ENCODE measurements around the gene KAT6B. TPM values are rescaled to one million over a fixed set of nuclear protein-coding genes. Genes with fewer than 3 reads are reported as not detected.

KAT6B gene
- total and polyA plus RNA-seq, 11 donors: 10.4 to 61.3 (median 42.9) TPM

DNA sequence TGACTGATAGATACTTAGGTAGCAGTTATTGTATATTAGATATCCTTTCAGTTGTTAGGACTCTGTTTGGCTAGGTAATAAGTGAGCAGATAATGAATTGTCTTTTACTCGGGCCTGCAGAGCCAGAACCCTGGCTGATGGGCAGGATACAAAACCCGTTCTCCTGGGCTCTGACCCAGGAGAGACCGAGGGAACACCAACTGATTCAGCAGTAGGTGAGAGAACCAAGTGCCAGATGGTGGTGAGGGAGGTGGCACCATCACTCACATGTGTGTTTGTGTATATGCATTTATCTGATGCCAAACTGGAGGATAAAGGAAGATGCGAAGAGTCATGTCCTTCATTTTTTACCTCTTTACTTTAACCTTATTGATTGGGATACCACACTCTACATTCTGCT is 169.4 kb downstream of the KAT6B start:
- TF ChIP-seq POLR2A (IDR thresholded peaks at IDR 0.05): no peak
- TF ChIP-seq, protein P1, sequence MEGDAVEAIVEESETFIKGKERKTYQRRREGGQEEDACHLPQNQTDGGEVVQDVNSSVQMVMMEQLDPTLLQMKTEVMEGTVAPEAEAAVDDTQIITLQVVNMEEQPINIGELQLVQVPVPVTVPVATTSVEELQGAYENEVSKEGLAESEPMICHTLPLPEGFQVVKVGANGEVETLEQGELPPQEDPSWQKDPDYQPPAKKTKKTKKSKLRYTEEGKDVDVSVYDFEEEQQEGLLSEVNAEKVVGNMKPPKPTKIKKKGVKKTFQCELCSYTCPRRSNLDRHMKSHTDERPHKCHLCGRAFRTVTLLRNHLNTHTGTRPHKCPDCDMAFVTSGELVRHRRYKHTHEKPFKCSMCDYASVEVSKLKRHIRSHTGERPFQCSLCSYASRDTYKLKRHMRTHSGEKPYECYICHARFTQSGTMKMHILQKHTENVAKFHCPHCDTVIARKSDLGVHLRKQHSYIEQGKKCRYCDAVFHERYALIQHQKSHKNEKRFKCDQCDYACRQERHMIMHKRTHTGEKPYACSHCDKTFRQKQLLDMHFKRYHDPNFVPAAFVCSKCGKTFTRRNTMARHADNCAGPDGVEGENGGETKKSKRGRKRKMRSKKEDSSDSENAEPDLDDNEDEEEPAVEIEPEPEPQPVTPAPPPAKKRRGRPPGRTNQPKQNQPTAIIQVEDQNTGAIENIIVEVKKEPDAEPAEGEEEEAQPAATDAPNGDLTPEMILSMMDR (IDR thresholded peaks at IDR 0.05): no peak
- intact Hi-C loops (cut with DNase I): no loop called here
- DNase-seq (no peak), ATAC-seq (no peak)
- no peak overlapping the region for H3K4me3 ChIP-seq
- H3K4me1 ChIP-seq: peaks cover 0 to 7% (median 0%) of the 10 kb centered on the region in 12 donors
- H3K27me3 ChIP-seq: no peaks in the 10 kb centered on the region
- H3K36me3 ChIP-seq: peaks cover 0 to 74% (median 30%) of the 10 kb centered on the region in 9 donors
- 65 to 85% (median 68%) methylated on average over 4 of the region's 4 CpGs for WGBS, 4 donors
- no peak overlapping the region for H3K27ac ChIP-seq
- H3K9me3 ChIP-seq: no peaks in the 10 kb centered on the region

- 84 to 96% (median 93%) methylated on average over 4 of the region's 4 CpGs for WGBS, 4 donors
- Histone ChIP-seq H3K4me1 (no peaks in the 10 kb centered on the region), H3K4me3 (no peak overlapping the region), H3K27ac (no peak overlapping the region), H3K9me3 (no peaks in the 10 kb centered on the region), H3K36me3 (peaks cover 0 to 75% (median 37%) of the 10 kb centered on the region in 9 donors), H3K27me3 (no peaks in the 10 kb centered on the region)
- TF ChIP-seq, protein P1 (IDR thresholded peaks at IDR 0.05): no peak
- DNase-seq: no peak
- intact Hi-C loops (cut with DNase I): no loop called here
- ATAC-seq: no peak
Measured at GRCh38 chr10:74997163-74997562, 170.8 kb downstream of the KAT6B start.

DNA sequence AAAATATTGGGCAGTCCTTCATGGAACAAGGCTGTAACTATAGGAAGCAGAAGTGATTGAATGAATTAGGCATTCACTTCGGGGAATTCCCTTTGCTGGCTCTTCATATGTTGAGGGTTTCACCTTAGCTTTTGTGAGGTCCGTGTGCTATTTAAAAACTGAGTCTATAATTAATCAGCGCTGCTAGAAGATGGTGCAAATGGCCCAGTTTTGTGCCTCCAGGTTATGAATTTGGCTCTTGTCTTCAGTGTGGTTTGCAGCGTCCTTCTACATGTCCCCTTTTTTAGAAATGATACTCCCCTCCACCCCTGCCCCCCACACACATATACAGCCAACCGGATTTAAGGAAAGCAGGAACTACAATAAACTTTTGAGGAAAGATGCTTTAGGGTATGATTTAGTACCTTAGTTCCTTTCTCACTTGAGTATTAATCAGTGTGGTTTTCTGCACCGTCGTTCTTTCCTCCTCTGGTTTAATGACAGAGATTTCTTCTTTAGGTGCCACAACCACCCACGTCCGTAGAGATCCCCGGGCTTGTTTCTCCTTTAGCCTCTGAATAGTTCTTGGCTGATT is 174.4 kb downstream of the KAT6B start:
- Histone ChIP-seq H3K36me3 (peaks cover 0 to 47% (median 21%) of the 10 kb centered on the region in 9 donors), H3K27ac (no peak overlapping the region), H3K4me1 (no peaks in the 10 kb centered on the region), H3K27me3 (no peaks in the 10 kb centered on the region), H3K9me3 (no peaks in the 10 kb centered on the region), H3K4me3 (no peak overlapping the region)
- ATAC-seq (no peak), DNase-seq (no peak)
- 86 to 91% (median 88%) methylated on average over 10 of the region's 10 CpGs for WGBS, 4 donors
- no peak for TF ChIP-seq POLR2A (IDR thresholded peaks at IDR 0.05)
- TF ChIP-seq, protein P1 (IDR thresholded peaks at IDR 0.05): no peak
- intact Hi-C loops (cut with DNase I): loop anchor here in 1 of 10 donors (10.0 kb wide), 1 partner anchor 236 kb away; no protein-coding TSS in a partner anchor

DNA sequence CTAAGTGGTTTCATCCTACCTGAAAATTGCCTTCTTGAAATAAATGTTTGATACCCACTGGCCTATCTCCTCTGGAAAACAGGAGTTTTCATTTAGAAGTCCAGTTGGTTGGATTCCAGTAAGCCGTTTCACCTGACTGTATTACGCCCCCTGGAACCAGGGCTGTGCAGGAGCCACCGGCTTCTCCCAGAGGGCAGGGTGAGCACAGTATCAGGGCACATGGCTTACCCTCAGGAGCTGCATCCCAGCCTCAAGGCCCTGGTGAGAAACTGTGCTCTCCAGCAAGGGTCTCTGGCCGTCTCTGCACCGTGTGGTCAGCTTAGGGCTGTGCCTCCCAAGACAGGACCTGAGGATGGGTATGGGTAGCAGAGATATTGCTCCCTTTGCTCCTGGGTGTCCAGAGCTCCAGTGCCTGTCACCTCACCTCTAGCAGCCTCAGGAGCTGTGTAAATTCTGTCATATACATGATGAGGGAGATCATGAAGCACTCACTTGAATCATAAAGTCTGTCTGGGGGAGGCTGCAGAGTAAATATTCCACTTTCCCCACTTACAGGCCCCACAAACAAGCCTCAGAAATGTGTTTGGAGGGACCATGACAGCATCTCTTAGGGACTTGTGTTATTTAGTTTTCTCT is 175.4 kb downstream of the KAT6B start:
- peaks cover 0 to 47% (median 17%) of the 10 kb centered on the region in 9 donors for H3K36me3 ChIP-seq
- 89 to 94% (median 92%) methylated on average over 5 of the region's 5 CpGs for WGBS, 4 donors
- no peak overlapping the region for H3K27ac ChIP-seq
- ATAC-seq (peak in 1 of 4 donors; percentile 45), DNase-seq (no peak)
- TF ChIP-seq, protein P1 (IDR thresholded peaks at IDR 0.05): no peak
- TF ChIP-seq POLR2A (IDR thresholded peaks at IDR 0.05): no peak
- H3K9me3 ChIP-seq: no peaks in the 10 kb centered on the region
- H3K4me1 ChIP-seq: no peaks in the 10 kb centered on the region
- H3K27me3 ChIP-seq: no peaks in the 10 kb centered on the region
- intact Hi-C loops (cut with DNase I): loop anchor here in 1 of 10 donors (10.0 kb wide), 1 partner anchor 237 kb away; no protein-coding TSS in a partner anchor
- H3K4me3 ChIP-seq: no peak overlapping the region
